Left ventricle myocardium superior (tissue), 1 donor: Measurements from ENCODE around the gene KRT7. TPM values are rescaled to one million over a fixed set of nuclear protein-coding genes. Genes with fewer than 3 reads are reported as not detected.

Experiments used
- ATAC-seq: fragments of 200-7000 bp; cut with Tn5 transposase; one replicate; pipeline ENCODE4 v1.9.1; 2020; ENCODE audit warnings: mild to moderate bottlenecking, moderate library complexity
- DNase-seq: peaks from one replicate; pipeline ENCODE4 v3.0.0-alpha.2; 2020
- intact Hi-C: fragments of 100-400 bp; cut with micrococcal nuclease; formaldehyde crosslinking; loops from one replicate; pipeline ENCODE4 v1.11.0; 2022
- total RNA-seq: library from RNA; stranded (reverse); fragmentation: NEBNext Ultra II Directional; extraction: Animal tissue kit (Norgen Biotek cat#: 25700); gene quantifications from one replicate; pipeline ENCODE4 v1.2.1, GENCODE V29; 2021
- donor health status: DM: no; HTN: yes; CAD: no; lungs with severe emphysema.

The KRT7 gene
- total RNA-seq, 1 donor from 2014 or later: 0.69 TPM

DNA sequence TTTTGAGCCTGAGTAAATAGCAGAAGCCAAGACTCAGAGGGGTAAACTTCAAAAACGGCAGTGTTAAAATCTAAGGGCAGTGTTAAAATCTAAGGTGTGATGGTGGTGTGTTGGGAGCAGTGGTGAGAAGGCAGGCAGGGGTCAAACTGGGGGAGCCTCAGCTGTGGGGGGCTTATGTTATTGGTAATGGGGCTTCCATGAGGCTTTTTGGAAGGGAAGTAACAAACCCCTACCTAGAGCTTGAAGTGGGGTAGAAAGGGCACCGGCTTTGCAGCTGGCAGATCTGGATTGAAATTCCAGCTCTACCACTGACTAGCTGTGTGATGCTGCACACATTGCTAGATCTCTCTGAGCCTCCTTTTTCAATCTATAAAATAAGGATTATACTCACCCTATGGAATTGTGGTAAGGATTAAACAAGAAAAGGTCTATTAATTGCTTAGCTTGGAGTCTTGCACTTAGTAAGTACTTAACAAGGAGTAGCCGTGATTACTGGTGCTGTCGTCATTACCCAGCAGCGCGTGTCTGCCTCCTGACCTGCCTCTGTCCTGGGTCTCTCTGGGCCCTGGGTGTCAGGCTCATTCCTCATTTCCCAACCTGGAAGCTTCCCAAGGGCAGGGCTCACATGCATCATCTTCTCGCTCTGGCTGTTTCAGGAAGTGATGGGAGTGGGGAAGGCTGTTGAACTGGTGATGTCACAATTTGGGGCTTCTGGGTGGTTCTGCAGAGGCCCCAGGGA is 22.7 kb upstream of the KRT7 start:
- ATAC-seq: no peak
- intact Hi-C loops: no loop called here
- no peak for DNase-seq

DNA sequence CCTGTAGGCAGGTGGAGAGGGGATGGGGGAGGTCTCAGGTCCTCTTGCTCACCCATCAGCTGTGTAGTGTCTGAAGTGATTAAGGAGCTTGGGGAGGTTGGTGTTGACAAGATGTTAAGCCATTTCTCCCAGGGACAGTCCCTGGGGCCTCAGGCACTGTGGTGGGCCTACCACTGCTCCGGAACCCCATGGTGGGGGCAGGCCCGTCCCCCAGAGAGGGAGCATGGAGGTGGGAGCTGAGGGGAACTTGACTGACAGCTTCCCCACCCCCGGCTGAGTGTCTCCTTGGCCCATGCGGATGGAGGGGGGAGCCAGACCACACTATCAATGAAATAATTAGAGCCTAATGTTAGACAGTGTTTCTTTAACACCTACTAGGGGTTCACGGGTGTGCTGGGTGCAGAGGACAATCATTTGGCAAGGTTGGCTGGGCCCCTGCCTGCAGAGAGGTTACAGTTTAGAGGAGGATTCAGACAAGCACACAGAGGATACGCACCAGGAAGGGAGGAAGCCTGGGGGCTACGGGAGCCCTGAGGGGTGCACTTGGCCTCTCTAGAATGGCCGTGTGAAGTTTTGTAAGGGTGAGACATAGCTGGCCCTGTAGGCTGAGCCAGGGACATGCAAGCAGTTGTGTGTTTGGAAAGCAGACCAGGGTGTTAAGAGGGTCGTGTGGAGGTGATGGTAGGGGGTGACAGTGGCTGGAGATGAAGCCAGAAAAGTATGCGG is 22.0 kb upstream of the KRT7 start:
- intact Hi-C loops: no loop called here
- DNase-seq (no peak), ATAC-seq (no peak)

GRCh38 chr12:52211716-52212585 is 21.1 kb upstream of the KRT7 start:
- intact Hi-C loops: no loop called here
- no peak for DNase-seq
- ATAC-seq: no peak

DNA sequence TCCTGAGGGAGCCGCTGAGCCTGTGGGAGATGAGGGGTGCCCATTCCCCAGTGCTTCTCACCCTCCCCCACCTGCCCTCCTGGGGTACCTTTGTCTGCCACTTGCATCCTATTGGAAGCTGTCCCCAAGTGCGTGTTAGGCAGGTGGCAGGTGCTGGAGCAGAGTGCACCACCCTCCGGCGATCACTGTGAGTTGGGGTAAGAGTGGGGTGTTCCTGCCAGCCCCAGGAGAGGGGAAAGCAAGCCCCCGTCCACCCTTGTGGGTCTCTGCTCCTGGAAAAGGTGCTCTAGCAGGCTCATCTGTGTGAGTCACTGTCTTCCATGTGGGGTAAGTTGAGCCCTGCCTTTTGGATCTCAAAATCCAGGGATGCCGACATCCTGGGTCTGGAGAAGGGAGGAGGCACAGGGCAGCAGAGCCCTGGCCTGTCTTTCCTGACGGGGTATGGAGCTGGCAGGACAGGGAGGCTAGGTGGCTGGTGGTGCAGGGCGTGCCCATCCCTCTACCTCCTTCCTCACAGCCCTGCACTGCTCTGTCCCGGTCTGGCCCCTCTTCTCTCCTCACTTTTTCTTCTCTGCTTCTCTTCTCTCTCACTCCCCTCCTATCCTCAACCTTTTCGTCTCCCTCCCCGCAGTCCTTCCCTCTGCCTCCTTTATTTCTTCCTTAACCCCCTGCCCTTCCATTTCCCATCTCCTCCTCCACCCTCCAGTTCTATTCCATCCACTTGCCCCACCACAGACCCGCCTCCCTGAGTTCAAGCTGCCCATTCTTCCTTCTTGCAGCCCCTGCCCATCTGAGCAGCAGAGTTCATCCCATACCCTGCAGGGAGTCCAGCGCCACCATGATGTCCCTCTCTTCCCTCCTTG is 20.1 kb upstream of the KRT7 start:
- no peak for DNase-seq
- intact Hi-C loops: no loop called here
- no peak for ATAC-seq

- DNase-seq: peak; percentile 85
- intact Hi-C loops: no loop called here
- peak; percentile 92 for ATAC-seq
Measured at GRCh38 chr12:52213564-52214420, 19.3 kb upstream of the KRT7 start.

GRCh38 chr12:52214421-52214802 is 18.6 kb upstream of the KRT7 start:
- DNase-seq: no peak
- intact Hi-C loops: no loop called here
- no peak for ATAC-seq

DNA sequence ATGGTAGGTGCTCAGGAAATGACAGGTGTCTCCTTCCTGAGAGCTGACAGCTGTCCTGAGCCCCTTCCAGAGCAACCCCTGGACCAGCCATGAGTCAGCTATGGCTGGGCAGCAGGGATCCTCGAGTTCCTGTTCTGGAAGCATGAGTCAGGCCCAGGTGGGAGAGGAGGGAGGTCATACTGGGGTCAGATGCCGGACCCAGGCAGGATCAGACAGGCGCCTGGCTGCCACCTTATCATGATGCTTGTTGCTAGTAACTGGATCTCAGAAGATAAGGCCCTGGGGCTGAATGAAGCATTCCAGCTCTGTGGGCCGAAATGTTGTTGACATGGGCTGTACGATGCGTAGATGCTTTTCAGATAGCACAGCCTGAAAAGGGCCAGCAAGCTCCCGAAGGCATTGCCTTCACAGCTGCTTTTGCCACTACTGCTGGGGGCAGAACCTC is 17.4 kb upstream of the KRT7 start:
- ATAC-seq (no peak), DNase-seq (no peak)
- intact Hi-C loops: no loop called here

- ATAC-seq: no peak
- DNase-seq: no peak
- intact Hi-C loops: no loop called here
Measured at GRCh38 chr12:52216100-52216499, 16.9 kb upstream of the KRT7 start.

GRCh38 chr12:52216807-52217206 is 16.2 kb upstream of the KRT7 start:
- no peak for DNase-seq

DNA sequence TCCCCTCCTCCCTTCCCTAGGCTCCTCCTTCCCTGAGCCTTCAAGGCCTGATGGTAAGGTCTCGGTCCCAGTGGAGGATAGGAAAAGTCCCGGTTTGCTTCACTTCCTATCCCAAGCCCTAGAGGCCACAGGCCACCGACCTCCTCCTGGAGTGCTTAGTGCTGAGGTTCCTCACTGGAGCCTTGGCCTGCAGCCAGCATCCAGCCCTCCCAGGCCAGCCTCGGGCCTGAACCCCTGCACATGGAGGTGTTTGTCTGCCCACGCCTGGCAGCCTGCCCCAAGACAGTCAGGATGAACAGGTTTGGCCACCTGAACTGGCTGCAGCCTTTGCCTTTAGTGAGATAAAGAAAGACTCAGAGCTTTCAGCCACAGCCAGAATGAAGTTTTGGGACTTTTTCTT is 15.8 kb upstream of the KRT7 start:
- DNase-seq (peak; percentile 76), ATAC-seq (peak; percentile 54)
- intact Hi-C loops: no loop called here

More at GRCh38 chr12:52216807-52217206, 16.2 kb upstream of the KRT7 start:
- intact Hi-C loops: no loop called here
- ATAC-seq: no peak

DNA sequence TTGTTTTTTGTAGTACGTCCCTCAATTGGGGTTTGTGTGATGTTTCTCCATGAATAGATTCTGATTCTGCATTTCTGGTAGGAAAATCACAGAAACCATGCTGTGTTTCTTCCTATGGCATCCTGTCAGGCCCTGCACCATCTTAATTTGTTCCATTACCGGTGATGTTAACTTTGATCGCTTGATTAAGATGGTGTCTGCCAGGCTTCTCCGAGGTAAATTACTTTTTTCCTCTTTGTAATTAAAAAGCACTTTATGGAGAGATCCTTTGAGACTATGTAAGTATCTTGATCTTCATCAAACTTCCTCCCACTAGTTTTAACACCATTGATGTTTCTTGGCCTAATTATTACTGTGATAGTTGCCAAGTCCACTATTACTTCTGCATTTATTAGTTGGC is 15.0 kb upstream of the KRT7 start:
- no peak for ATAC-seq
- DNase-seq: no peak
- intact Hi-C loops: no loop called here

DNA sequence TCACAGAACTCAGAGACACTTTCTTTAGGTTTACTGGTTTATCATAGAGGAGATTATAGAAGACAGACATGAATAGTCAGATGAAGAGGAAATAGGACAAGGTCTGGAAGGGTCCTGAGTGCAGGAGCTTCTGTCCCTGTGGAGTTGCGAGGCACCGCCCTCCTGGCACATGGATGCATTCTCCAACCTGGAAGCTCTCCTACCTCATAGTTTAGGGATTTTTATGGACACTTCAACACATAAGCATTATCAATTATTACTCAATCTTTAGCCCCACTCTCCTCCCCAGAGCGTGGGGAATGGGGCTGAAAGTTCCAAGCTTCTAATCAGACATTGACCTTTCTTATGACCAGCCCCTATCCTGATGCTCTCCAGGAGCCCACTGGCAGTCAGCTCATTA is 12.6 kb upstream of the KRT7 start:
- DNase-seq (no peak), ATAC-seq (no peak)
- intact Hi-C loops: no loop called here

GRCh38 chr12:52221070-52221781 is 11.8 kb upstream of the KRT7 start:
- ATAC-seq: no peak
- intact Hi-C loops: no loop called here
- no peak for DNase-seq

DNA sequence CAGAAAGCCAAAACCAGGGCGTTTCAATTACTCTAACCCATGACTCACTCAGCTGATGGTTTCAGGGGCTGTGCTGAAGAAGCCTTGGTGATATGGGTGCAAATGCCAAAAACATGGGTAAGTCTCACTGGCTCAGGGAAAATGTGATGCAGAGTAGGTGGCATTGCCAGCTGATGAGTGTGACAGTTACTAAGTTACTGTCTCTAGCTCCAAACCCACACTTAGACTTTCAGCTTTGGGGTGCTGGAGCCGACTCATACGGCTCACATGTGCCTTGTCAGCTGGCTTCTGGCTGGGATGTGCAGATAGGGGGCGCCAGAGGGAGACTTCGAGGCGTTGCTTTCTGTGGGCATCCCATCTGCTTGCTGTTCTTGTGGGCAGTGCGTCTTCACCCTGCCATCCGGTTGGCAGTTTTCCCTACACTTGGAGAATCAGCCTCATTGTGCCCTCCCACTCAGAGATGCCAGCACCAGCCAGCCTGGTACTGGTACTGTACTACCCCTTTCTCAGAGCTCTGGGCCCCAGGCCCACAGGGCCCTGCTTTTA is 11.1 kb upstream of the KRT7 start:
- intact Hi-C loops: no loop called here
- ATAC-seq (peak; percentile 52), DNase-seq (peak; percentile 70)

DNA sequence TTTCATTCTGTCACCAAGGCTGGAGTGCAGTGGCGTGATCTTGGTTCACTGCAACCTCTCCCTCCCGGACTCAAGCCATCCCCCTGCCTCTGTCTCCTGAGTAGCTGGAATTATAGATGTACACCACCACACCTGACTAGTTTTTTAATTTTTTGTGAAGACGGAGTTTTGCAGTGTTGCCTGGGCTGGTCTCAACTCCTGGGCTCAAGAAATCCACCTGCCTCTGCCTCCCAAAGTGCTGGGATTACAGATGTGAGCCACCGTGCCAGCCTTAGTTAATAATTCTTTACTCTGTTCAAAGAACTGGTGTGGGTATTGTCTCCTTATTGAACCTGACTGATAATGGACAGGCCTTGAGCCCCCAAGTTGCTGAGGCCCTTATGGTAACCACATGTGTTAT is 10.4 kb upstream of the KRT7 start:
- DNase-seq (no peak), ATAC-seq (no peak)
- intact Hi-C loops: no loop called here

- ATAC-seq (no peak), DNase-seq (no peak)
- intact Hi-C loops: no loop called here
Measured at GRCh38 chr12:52223406-52224039, 9.5 kb upstream of the KRT7 start.

DNA sequence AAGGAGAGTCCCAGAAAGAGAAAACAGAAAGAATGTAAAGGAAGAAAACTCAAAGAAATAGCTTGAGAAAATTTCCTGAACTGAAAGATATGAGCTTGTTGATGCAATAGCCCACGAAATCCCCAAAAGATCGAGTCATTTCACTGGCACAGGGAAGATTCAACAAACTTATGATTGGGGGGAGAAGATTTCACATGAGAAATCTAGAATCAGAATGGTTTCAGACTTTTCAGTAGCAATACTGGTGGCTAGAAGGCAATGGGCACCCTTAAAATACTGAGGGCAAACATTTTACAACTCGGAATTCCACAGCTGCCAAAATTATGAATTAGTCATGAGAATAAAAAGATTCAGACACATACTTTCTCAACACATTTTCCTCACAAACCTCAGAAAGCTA is 8.9 kb upstream of the KRT7 start:
- ATAC-seq: no peak
- DNase-seq: no peak
- intact Hi-C loops: no loop called here
